Esophagus muscularis mucosa (tissue), 4 donors: Measurements from ENCODE around the gene STX17. TPM values are rescaled to one million over a fixed set of nuclear protein-coding genes. Genes with fewer than 3 reads are reported as not detected.
"Not testable (repeated sequence)": the region's sequence is repeated elsewhere in the genome, so short reads cannot be mapped to it uniquely, and the experiment has no call there.

Source experiments
- DNase-seq: peaks from one replicate; pipeline ENCODE4 v3.0.0-alpha.2; 2017; ENCODE audit errors: extremely low spot score
- H3K27ac ChIP-seq, 4 donors: fragments of 200-600 bp; sonication (generic); replicated peaks in 1 of 4; 1 replicate in 3 of 4; 2 replicates in 1 of 4; pipeline ENCODE4 v1.5.1; 2016 to 2019; ENCODE audit warnings: mild to moderate bottlenecking in 1 of 4
- H3K27me3 ChIP-seq, 4 donors: fragments of 200-600 bp; sonication (generic); one replicate each; pipeline versions ENCODE4 v1.5.1 to v1.6.0; 2016 to 2019
- H3K36me3 ChIP-seq, 4 donors: fragments of 200-600 bp; sonication (generic); one replicate each; pipeline ENCODE4 v1.5.1; 2016 to 2019
- H3K4me1 ChIP-seq, 4 donors: fragments of 200-600 bp; sonication (generic); one replicate each; pipeline ENCODE4 v1.5.1; 2016 to 2019
- H3K4me3 ChIP-seq, 4 donors: fragments of 200-600 bp; sonication (generic); 1 replicate in 2 of 4; 2 replicates in 2 of 4; pipeline ENCODE4 v1.5.1; 2016 to 2019; ENCODE audit warnings: mild to moderate bottlenecking in 4 of 4, moderate library complexity in 1 of 4
- H3K9me3 ChIP-seq, 4 donors: fragments of 200-600 bp; sonication (generic); 1 replicate in 3 of 4; 2 replicates in 1 of 4; pipeline ENCODE4 v1.5.1; 2016 to 2019
- CTCF ChIP-seq, 3 experiments: fragments of 200-600 bp in 2 of 3; fragments of 450-650 bp in 1 of 3; sonication (generic) in 2 of 3; IDR thresholded peaks; one replicate each; pipeline ENCODE4 v1.5.1; 2017 to 2019; ENCODE audit warnings: antibody characterized with exemption in 3 of 3, mild to moderate bottlenecking in 2 of 3, moderate library complexity in 1 of 3
- EP300 ChIP-seq: sonication (generic); formaldehyde crosslinking; IDR thresholded peaks from one replicate; pipeline ENCODE4 v1.6.1; 2017; ENCODE audit warnings: antibody characterized with exemption
- POLR2A ChIP-seq: fragments of 450-650 bp; IDR thresholded peaks from one replicate; pipeline ENCODE4 v1.6.1; 2017; ENCODE audit warnings: antibody characterized with exemption, moderate library complexity, mild to moderate bottlenecking, low read depth
- POLR2AphosphoS5 ChIP-seq, 2 donors: sonication (generic); formaldehyde crosslinking; IDR thresholded peaks; one replicate each; pipeline ENCODE4 v1.6.1; 2017; ENCODE audit warnings: antibody characterized with exemption in 2 of 2
- WGBS: methylation state at CpG from one replicate; pipeline ENCODE4 v1.1.5; 2018; 5-methylcytosine and 5-hydroxymethylcytosine counted together
- intact Hi-C: fragments of 100-400 bp; cut with DNase I; formaldehyde crosslinking; loops from one replicate; pipeline ENCODE4 v1.15.1; 2023
- total RNA-seq, 4 donors: library from RNA; depleted of rRNA; stranded (reverse); fragments of >200 nt; gene quantifications; one replicate each; pipeline versions ENCODE4 v1.1.0 to v1.2.1, GENCODE V29; 2016

STX17 gene
- total RNA-seq, 4 donors from 2014 or later, result 29.3 to 46.7 (median 38.4) TPM

- intact Hi-C loops, result no loop called here
- no peaks in the 10 kb centered on the region for H3K4me1 ChIP-seq
- no peak overlapping the region for H3K4me3 ChIP-seq
- DNase-seq, result no peak
- H3K27me3 ChIP-seq, result no peaks in the 10 kb centered on the region
- H3K9me3 ChIP-seq, result no peaks in the 10 kb centered on the region
- peaks cover 0 to 26% (median 7%) of the 10 kb centered on the region in 4 donors for H3K36me3 ChIP-seq
- 73% methylated on average over 2 of the region's 2 CpGs for WGBS
- H3K27ac ChIP-seq, result no peak overlapping the region
- no peak for TF ChIP-seq CTCF (IDR thresholded peaks at IDR 0.05)
- no peak for TF ChIP-seq POLR2A
These were observed 74.1 kb downstream of the STX17 start for GRCh38 chr9:99980598-99980997.

GRCh38 chr9:99986642-99987041 lies 80.2 kb downstream of the STX17 start:
- H3K4me1 ChIP-seq, result no peaks in the 10 kb centered on the region
- H3K27ac ChIP-seq, result no peak overlapping the region
- peaks cover 0 to 21% (median 9%) of the 10 kb centered on the region in 4 donors for H3K9me3 ChIP-seq
- H3K27me3 ChIP-seq, result no peaks in the 10 kb centered on the region
- TF ChIP-seq POLR2A (no peak), EP300 (no peak), POLR2AphosphoS5 (IDR thresholded peaks at IDR 0.05) (no peak), CTCF (IDR thresholded peaks at IDR 0.05) (no peak)
- no peak for DNase-seq
- no peak overlapping the region for H3K4me3 ChIP-seq
- intact Hi-C loops, result no loop called here
- peaks cover 0 to 15% (median 11%) of the 10 kb centered on the region in 4 donors for H3K36me3 ChIP-seq

- intact Hi-C loops, DNase-seq, H3K4me3 ChIP-seq, H3K4me1 ChIP-seq, H3K27ac ChIP-seq, H3K27me3 ChIP-seq: not testable (repeated sequence)
- H3K36me3 ChIP-seq, result peaks cover 0 to 15% (median 8%) of the 10 kb centered on the region in 4 donors
- WGBS, result 97% methylated on average over 2 of the region's 2 CpGs
- peaks cover 0 to 35% (median 19%) of the 10 kb centered on the region in 4 donors for H3K9me3 ChIP-seq
These were observed 84.1 kb downstream of the STX17 start for GRCh38 chr9:99990508-99990907.

- H3K9me3 ChIP-seq, result peaks cover 0 to 13% (median 5%) of the 10 kb centered on the region in 4 donors
- H3K4me1 ChIP-seq, result no peaks in the 10 kb centered on the region
- intact Hi-C loops, result no loop called here
- 94% methylated on average over 22 of the region's 22 CpGs for WGBS
- H3K36me3 ChIP-seq, result peaks cover 0 to 15% (median 2%) of the 10 kb centered on the region in 4 donors
- no peak overlapping the region for H3K27ac ChIP-seq
- DNase-seq, result no peak
- no peak overlapping the region for H3K4me3 ChIP-seq
- no peaks in the 10 kb centered on the region for H3K27me3 ChIP-seq
- no peak for TF ChIP-seq CTCF (IDR thresholded peaks at IDR 0.05)
- TF ChIP-seq POLR2A, result no peak
- TF ChIP-seq POLR2AphosphoS5 (IDR thresholded peaks at IDR 0.05), result no peak
- TF ChIP-seq EP300, result no peak
These were observed 91.8 kb downstream of the STX17 start for GRCh38 chr9:99998266-99998665.

GRCh38 chr9:99998866-99999265 lies 92.4 kb downstream of the STX17 start:
- no peak overlapping the region for H3K27ac ChIP-seq
- no peak overlapping the region for H3K4me3 ChIP-seq
- H3K4me1 ChIP-seq, result no peaks in the 10 kb centered on the region
- peaks cover 0 to 8% (median under 1%) of the 10 kb centered on the region in 4 donors for H3K9me3 ChIP-seq
- WGBS, result 97% methylated on average over 26 of the region's 26 CpGs
- TF ChIP-seq POLR2A (no peak), EP300 (no peak), POLR2AphosphoS5 (IDR thresholded peaks at IDR 0.05) (no peak)
- intact Hi-C loops, result no loop called here
- H3K27me3 ChIP-seq, result no peaks in the 10 kb centered on the region
- no peak for DNase-seq
- H3K36me3 ChIP-seq, result peaks cover 4 to 21% (median 7%) of the 10 kb centered on the region in 4 donors

- H3K4me3 ChIP-seq, result no peak overlapping the region
- peaks cover 0 to 1% (median 0%) of the 10 kb centered on the region in 4 donors for H3K9me3 ChIP-seq
- intact Hi-C loops, result no loop called here
- no peak for DNase-seq
- WGBS, result 97% methylated on average over 5 of the region's 5 CpGs
- H3K36me3 ChIP-seq, result peaks cover 5 to 30% (median 16%) of the 10 kb centered on the region in 4 donors
- H3K27ac ChIP-seq, result no peak overlapping the region
- no peak for TF ChIP-seq CTCF (IDR thresholded peaks at IDR 0.05)
- no peak for TF ChIP-seq EP300
- no peak for TF ChIP-seq POLR2AphosphoS5 (IDR thresholded peaks at IDR 0.05)
- TF ChIP-seq POLR2A, result no peak
- no peaks in the 10 kb centered on the region for H3K4me1 ChIP-seq
- H3K27me3 ChIP-seq, result no peaks in the 10 kb centered on the region
These were observed 93.3 kb downstream of the STX17 start for GRCh38 chr9:99999797-100000196.
